HepG2 (cell line): ENCODE measurements around the gene ITGB5. TPM values are rescaled to one million over a fixed set of nuclear protein-coding genes. Genes with fewer than 3 reads are reported as not detected.

ENCODE experiments used
- DPF2 ChIP-seq: sonication (generic); formaldehyde crosslinking; IDR thresholded peaks from 2 replicates; pipeline ENCODE4 v1.4.0; 2020; ENCODE audit warnings: mild to moderate bottlenecking, low read depth, missing genetic modification reagents, borderline replicate concordance
- FOXA3 ChIP-seq: IDR thresholded peaks from 2 replicates; pipeline ENCODE4 v1.6.1; 2016; ENCODE audit warnings: missing genetic modification reagents, missing compliant biosample characterization
- FOXO1 ChIP-seq: sonication (generic); formaldehyde crosslinking; IDR thresholded peaks from 2 replicates; pipeline ENCODE4 v1.4.0; 2020; ENCODE audit warnings: missing genetic modification reagents
- JUN ChIP-seq: sonication (generic); formaldehyde crosslinking; IDR thresholded peaks from 2 replicates; pipeline ENCODE4 v1.4.0; 2020; ENCODE audit warnings: mild to moderate bottlenecking, missing genetic modification reagents
- MIXL1 ChIP-seq: IDR thresholded peaks from 2 replicates; pipeline ENCODE4 v1.6.1; 2016
- SMAD3 ChIP-seq: sonication (generic); formaldehyde crosslinking; IDR thresholded peaks from 2 replicates; pipeline ENCODE4 v1.4.0; 2020; ENCODE audit warnings: missing genetic modification reagents
- ZNF589 ChIP-seq: sonication (generic); formaldehyde crosslinking; conservative IDR thresholded peaks from 2 replicates; pipeline ENCODE4 v1.8.0; 2022; ENCODE audit warnings: mild to moderate bottlenecking, moderate library complexity, missing genetic modification reagents
- ZNF607 ChIP-seq: sonication (generic); formaldehyde crosslinking; IDR thresholded peaks from 2 replicates; pipeline ENCODE4 v1.5.1; 2020; ENCODE audit warnings: missing genetic modification reagents, mild to moderate bottlenecking, borderline replicate concordance
- ZZZ3 ChIP-seq: sonication (generic); formaldehyde crosslinking; IDR thresholded peaks from 2 replicates; pipeline ENCODE4 v1.4.0; 2020; ENCODE audit warnings: missing genetic modification reagents, mild to moderate bottlenecking, borderline replicate concordance
- polyA plus RNA-seq, 8 experiments: library from polyadenylated mRNA; depleted of rRNA in 3 of 8; stranded (reverse) in 7 of 8; unstranded in 1 of 8; fragments of >200 nt; fragmentation: Illumina TruSeq in 4 of 8; extraction: Trizol in 4 of 8; gene quantifications; 2 replicates each; pipeline versions ENCODE4 v1.2.1 to v1.2.3, GENCODE V29; 2011 to 2016; ENCODE audit warnings: low read depth in 4 of 8, missing spikeins in 1 of 8, mixed read lengths in 1 of 8; ENCODE audit not compliant: insufficient read depth in 1 of 8
- total RNA-seq, 5 experiments: library from RNA; depleted of rRNA; stranded (reverse); fragments of >200 nt; fragmentation: Illumina TruSeq; extraction: Trizol; gene quantifications; 2 replicates each; pipeline ENCODE4 v1.2.3, GENCODE V29; 2016; ENCODE audit warnings: low read depth in 1 of 5
- TF ChIP-seq, protein P1 (sequence below): sonication (generic); formaldehyde crosslinking; IDR thresholded peaks from one replicate; pipeline ENCODE4 v1.5.1; 2020; ENCODE audit warnings: mild to moderate bottlenecking, missing genetic modification reagents; ENCODE audit errors: not compliant biosample characterization

ITGB5 gene
- total and polyA plus RNA-seq, 2 of the 13 experiments (the other 11 are each of a cell fraction or from before 2014, with no cell fraction given), result 74.1 to 343 TPM

DNA sequence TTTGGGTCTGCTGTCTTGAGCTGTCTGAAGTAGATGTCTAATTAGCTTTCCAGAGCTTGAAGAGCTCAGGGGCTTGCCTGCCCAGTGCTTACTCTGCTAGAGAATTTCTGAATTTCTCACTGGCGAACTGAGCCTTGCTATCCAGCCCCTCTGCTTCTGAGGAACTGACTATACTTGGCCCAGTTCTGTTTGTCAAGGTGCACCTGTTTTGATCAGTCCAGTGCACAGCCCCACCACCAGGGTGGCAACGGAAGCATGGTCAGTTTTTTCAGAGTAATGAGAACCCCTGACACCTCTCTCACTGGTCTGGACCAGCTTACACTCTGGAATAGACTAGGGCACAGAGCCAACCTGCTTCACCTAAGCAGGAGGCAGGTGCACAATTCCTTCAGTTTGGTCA lies 25.2 kb downstream of the ITGB5 start (continued):
- TF ChIP-seq, protein P1, sequence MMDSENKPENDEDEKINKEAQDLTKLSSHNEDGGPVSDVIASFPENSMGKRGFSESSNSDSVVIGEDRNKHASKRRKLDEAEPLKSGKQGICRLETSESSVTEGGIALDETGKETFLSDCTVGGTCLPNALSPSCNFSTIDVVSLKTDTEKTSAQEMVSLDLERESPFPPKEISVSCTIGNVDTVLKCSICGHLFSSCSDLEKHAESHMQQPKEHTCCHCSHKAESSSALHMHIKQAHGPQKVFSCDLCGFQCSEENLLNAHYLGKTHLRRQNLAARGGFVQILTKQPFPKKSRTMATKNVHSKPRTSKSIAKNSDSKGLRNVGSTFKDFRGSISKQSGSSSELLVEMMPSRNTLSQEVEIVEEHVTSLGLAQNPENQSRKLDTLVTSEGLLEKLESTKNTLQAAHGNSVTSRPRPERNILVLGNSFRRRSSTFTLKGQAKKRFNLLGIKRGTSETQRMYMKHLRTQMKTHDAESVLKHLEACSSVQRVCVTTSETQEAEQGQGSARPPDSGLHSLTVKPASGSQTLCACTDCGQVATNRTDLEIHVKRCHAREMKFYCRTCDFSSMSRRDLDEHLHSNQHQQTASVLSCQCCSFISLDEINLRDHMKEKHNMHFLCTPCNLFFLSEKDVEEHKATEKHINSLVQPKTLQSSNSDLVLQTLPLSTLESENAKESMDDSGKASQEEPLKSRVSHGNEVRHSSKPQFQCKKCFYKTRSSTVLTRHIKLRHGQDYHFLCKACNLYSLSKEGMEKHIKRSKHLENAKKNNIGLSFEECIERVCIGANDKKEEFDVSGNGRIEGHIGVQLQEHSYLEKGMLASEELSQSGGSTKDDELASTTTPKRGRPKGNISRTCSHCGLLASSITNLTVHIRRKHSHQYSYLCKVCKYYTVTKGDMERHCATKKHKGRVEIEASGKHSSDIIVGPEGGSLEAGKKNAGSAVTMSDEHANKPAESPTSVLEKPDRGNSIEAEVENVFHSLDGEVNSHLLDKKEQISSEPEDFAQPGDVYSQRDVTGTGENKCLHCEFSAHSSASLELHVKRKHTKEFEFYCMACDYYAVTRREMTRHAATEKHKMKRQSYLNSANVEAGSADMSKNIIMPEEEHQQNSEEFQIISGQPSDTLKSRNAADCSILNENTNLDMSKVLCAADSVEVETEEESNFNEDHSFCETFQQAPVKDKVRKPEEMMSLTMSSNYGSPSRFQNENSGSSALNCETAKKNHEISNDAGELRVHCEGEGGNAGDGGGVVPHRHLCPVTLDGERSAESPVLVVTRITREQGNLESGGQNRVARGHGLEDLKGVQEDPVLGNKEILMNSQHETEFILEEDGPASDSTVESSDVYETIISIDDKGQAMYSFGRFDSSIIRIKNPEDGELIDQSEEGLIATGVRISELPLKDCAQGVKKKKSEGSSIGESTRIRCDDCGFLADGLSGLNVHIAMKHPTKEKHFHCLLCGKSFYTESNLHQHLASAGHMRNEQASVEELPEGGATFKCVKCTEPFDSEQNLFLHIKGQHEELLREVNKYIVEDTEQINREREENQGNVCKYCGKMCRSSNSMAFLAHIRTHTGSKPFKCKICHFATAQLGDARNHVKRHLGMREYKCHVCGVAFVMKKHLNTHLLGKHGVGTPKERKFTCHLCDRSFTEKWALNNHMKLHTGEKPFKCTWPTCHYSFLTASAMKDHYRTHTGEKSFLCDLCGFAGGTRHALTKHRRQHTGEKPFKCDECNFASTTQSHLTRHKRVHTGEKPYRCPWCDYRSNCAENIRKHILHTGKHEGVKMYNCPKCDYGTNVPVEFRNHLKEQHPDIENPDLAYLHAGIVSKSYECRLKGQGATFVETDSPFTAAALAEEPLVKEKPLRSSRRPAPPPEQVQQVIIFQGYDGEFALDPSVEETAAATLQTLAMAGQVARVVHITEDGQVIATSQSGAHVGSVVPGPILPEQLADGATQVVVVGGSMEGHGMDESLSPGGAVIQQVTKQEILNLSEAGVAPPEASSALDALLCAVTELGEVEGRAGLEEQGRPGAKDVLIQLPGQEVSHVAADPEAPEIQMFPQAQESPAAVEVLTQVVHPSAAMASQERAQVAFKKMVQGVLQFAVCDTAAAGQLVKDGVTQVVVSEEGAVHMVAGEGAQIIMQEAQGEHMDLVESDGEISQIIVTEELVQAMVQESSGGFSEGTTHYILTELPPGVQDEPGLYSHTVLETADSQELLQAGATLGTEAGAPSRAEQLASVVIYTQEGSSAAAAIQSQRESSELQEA (CRISPR knock-in tag), result no peak
- TF ChIP-seq SMAD3 (CRISPR knock-in tag) (no peak), MIXL1 (CRISPR knock-in tag) (no peak), ZZZ3 (no peak), FOXA3 (CRISPR knock-in tag) (no peak), DPF2 (CRISPR knock-in tag) (no peak), ZNF589 (CRISPR knock-in tag) (no peak), FOXO1 (CRISPR knock-in tag) (no peak), ZNF607 (no peak), JUN (CRISPR knock-in tag) (no peak)
